GM19324 (cell line): ENCODE measurements around the gene NPY5R.

Experiments used
- ATAC-seq: cut with Tn5 transposase; IDR thresholded peaks from one replicate; pipeline ENCODE4 v1.9.1; 2021; ENCODE audit warnings: mild to moderate bottlenecking, moderate library complexity; ENCODE audit not compliant: unreplicated experiment, low FRiP score

Gene NPY5R

GRCh38 chr4:163384434-163384833 lies 40.7 kb downstream of the NPY5R start:
- no peak for ATAC-seq

GRCh38 chr4:163384926-163385325 lies 41.2 kb downstream of the NPY5R start:
- ATAC-seq = no peak

- ATAC-seq = no peak
Measured at GRCh38 chr4:163385466-163385865, 41.8 kb downstream of the NPY5R start.

- no peak for ATAC-seq
Measured at GRCh38 chr4:163391756-163392155, 48.1 kb downstream of the NPY5R start.

- ATAC-seq = no peak
Measured at GRCh38 chr4:163392328-163392727, 48.6 kb downstream of the NPY5R start.

GRCh38 chr4:163393471-163393870 lies 49.8 kb downstream of the NPY5R start:
- ATAC-seq = no peak

- no peak for ATAC-seq
Measured at GRCh38 chr4:163395055-163395454, 51.4 kb downstream of the NPY5R start.

GRCh38 chr4:163395758-163396157 lies 52.1 kb downstream of the NPY5R start:
- ATAC-seq = no peak

GRCh38 chr4:163398238-163398637 lies 54.5 kb downstream of the NPY5R start:
- no peak for ATAC-seq

GRCh38 chr4:163400911-163401310 lies 57.2 kb downstream of the NPY5R start:
- ATAC-seq = no peak
